NCI-H2029 (cell line): Measurements from ENCODE around the gene SCIN.
A peak's percentile ranks its signal among the peaks of the same experiment; 100 is the strongest.
"Not testable (repeated sequence)": the region's sequence is repeated elsewhere in the genome, so short reads cannot be mapped to it uniquely, and the experiment has no call there.

Source experiments
- DNase-seq: peaks from one replicate; lab custom pipeline; 2025; lab: John Stamatoyannopoulos, UW

The SCIN gene

DNA sequence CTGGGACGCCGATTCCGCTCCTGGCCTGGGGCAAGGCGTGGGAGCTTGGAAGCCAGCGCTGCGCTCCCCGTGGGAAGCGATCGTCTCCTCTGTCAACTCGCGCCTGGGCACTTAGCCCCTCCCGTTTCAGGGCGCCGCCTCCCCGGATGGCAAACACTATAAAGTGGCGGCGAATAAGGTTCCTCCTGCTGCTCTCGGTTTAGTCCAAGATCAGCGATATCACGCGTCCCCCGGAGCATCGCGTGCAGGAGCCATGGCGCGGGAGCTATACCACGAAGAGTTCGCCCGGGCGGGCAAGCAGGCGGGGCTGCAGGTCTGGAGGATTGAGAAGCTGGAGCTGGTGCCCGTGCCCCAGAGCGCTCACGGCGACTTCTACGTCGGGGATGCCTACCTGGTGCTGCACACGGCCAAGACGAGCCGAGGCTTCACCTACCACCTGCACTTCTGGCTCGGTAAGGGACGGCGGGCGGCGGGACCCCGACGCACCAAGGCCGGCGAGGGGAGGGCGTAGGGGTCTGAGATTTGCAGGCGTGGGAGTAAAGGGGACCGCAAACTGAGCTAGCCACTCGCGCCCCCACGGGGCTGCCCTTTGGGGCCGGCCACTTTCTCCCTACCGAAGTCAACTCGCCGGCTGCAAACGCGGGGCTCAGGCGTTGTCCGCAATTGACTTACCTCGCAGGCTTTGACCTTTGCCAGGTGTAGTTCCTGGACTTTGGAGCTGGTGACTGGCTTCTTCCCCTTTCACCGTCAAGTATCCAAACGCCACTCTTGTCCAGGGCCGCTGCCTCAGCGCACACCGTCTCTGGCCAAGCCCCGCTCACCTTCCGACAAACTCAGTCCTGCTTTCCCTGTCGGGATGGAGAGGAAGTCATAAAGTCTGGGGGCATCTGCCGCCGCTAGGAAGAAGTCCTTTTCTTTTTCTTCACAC is at the start of gene SCIN:
SCIN (plus strand) TSS at position 187 of the 928 bp plus-strand sequence; CDS start at position 254, 67 bp downstream.
- DNase-seq, result peak; percentile 85

- DNase-seq, result peak; percentile 43
These were observed 45.6 kb upstream of the SCIN start for GRCh38 chr7:12524794-12525386.

GRCh38 chr7:12526693-12527092 is 43.8 kb upstream of the SCIN start:
- not testable (repeated sequence) for DNase-seq

GRCh38 chr7:12527670-12528069 is 42.9 kb upstream of the SCIN start:
- DNase-seq, result not testable (repeated sequence)

DNA sequence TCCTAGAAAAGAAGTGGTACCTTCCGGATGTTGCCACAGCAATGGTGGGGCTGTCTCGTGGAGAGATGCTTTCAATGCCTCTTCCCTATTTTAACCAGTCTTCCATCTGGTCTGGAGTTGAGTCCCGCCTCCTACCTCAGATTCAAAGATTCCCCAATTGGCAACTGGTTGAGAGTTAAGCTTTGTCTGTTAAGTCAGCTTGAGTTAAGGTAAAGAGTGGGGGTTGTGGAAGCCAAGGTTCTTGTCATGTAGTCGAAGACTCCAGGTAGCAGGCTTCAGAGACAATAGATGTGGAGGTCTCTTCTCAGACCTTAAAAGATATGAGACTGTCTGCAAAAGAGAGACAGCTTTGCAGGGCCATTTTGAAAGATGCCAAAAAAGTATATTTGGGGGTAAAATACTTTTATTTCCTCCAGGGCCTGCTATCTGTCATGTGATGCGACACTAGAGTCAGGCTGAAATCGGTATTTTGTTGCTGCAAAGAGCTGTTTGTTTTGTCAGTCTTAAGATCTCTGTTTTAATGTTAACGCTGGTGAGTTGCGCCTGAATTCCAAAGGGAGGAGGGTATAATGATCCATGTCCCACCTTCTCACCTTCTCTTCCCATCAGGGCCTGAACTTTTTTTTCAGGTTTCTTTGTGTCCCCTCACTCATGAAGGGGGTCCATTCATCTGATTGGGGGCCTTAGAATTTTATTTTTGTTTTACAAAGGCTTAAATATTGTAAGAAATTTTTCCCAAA is 40.4 kb upstream of the SCIN start:
- no peak for DNase-seq

- no peak for DNase-seq
These were observed 38.7 kb upstream of the SCIN start for GRCh38 chr7:12531784-12532183.

GRCh38 chr7:12534046-12534445 is 36.5 kb upstream of the SCIN start:
- DNase-seq, result no peak

- no peak for DNase-seq
These were observed 30.8 kb upstream of the SCIN start for GRCh38 chr7:12539681-12540080.

DNA sequence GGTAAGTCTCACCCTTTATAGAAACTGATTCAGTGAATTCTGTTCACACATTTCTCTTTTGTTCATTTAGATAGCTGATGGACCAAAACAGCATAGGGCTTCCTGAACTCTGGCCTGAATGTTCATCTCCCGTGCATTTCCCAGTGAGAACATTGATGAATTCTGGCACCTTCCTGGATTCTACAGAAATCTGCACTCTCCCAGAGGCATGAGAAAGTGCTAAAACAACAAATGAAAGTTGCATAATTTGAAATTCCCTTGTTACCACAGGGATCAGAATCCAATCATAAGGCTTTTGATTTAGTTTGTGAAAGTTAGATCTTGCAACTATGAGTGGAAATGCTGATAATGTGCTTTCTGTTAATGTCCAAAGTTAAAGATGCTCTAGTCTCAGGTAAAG is 29.7 kb upstream of the SCIN start:
- DNase-seq, result no peak

- no peak for DNase-seq
These were observed 26.9 kb upstream of the SCIN start for GRCh38 chr7:12543586-12543985.

- DNase-seq, result no peak
These were observed 21.4 kb upstream of the SCIN start for GRCh38 chr7:12549106-12549505.

DNA sequence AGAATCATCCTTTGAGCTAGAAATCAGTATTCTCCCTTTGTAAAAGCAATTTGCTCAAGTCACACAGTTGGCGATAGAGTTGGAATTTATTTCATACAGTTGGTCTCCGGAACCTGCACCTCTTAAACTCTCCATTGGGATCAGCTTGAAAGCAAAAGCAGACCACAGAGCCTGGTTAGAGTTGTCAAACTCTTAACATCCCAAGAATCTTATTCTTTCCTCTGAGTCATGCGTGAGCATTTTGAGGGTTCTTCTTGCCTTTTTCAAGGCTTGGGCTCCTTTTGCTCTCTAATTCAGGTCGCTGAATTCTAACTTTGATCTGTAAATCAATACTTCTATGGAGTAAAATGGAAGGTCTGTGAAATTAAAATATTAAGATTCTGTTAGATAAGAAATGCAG is 19.6 kb upstream of the SCIN start:
- DNase-seq, result no peak

DNA sequence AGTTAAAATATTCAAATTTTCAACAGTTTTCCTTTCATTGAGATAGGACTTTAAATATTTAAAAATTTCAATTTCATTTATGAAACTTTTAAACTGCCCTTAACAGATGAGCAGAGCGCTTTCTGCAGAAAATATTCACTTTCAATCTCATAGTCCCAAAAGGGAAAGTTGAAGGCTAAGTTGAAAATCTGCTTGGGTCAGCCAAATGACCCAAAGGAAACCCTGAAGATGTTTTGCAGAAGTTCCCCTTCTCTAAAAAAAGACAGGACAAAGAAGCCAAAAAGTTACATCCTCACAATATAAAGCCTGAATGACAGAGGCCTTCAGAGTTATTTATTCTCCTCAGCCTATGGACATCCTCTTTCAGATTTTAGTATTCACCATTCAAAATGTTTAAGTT is 17.6 kb upstream of the SCIN start:
- DNase-seq, result no peak

GRCh38 chr7:12553416-12553815 is 17.1 kb upstream of the SCIN start:
- DNase-seq, result no peak

GRCh38 chr7:12554351-12554750 is 16.2 kb upstream of the SCIN start:
- DNase-seq, result no peak

- DNase-seq, result no peak
These were observed 15.6 kb upstream of the SCIN start for GRCh38 chr7:12554872-12555271.

GRCh38 chr7:12555695-12556094 is 14.8 kb upstream of the SCIN start:
- not testable (repeated sequence) for DNase-seq

GRCh38 chr7:12556139-12556792 is 14.3 kb upstream of the SCIN start:
- DNase-seq, result not testable (repeated sequence)

GRCh38 chr7:12557282-12557681 is 13.2 kb upstream of the SCIN start:
- no peak for DNase-seq

DNA sequence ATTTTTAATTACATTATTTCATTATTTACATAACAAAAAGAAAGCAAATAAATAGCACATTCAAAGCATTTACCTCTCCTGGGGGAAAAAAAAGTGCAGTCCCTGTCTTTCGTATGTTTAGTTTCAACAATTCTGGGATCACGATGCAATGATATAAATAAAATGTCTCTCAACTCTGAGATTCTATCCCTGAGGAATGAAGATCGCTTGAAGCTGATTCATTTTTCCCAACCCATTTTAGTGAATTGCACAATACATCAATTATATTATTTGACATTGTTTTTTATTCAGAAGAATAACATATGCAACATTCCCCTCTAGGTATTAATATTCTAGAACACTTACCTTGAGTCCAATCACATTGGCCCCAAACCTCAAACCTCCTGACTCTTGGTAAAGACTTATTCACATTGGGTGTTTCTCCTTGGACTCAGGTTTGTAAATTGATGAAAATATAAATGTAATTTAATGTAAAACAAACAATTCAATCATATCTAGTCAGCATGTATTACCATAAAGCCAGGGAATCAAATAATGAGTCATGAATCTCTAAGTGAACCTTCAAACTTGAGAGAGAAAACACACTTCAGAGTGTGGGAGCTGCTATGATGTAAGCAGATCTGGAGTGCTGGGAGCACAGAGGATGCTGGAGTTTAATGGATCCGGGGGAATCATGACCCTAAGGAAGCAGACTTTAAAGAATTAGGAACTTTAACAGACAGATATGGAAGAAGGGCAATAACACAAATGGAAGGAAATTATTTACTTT is 5.3 kb upstream of the SCIN start:
- no peak for DNase-seq

- no peak for DNase-seq
These were observed 4.6 kb upstream of the SCIN start for GRCh38 chr7:12565873-12566272.
